HG03520 (cell line): ENCODE measurements around the gene LEKR1.

Experiments
- ATAC-seq: cut with Tn5 transposase; IDR thresholded peaks from one replicate; pipeline ENCODE4 v1.9.1; 2021; ENCODE audit warnings: mild to moderate bottlenecking, moderate library complexity; ENCODE audit not compliant: unreplicated experiment

The LEKR1 gene

DNA sequence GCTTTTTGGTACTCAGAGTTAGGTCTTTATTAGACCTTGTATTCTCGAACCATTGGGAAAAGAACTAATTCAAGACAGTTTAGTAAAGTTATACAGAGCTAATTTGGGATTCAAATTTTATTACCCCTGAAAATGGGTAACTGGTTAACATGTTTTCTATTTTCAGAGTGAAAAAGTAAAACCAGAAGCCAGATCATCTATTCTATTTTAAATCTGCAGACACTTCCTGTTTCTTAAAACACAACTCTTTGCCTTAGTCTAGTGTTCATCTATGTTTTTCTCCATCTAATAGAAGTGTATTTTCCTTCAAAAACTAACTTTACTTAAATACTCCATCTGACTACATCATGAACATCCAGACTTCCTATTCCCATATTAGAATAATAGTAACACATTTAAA is 220.4 kb downstream of the LEKR1 start:
- ATAC-seq = no peak

DNA sequence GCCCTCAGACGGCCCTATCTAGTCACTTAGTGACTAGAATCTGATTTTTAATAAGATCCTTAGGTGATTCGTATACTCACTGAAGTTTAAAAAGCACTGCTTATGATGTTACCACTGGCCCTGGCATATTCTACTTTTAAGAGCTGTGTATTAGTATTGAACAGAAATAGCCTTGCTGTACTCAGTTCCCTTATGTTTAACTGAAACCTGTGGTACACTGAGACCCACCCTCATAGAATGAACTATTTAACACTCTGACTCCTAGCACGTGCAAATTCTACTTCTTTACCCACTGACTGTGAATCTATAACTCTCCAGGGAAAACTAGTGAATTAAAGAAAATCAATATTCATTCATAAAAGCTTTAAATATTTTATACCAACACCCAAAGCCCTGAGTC is 224.9 kb downstream of the LEKR1 start:
- no peak for ATAC-seq

DNA sequence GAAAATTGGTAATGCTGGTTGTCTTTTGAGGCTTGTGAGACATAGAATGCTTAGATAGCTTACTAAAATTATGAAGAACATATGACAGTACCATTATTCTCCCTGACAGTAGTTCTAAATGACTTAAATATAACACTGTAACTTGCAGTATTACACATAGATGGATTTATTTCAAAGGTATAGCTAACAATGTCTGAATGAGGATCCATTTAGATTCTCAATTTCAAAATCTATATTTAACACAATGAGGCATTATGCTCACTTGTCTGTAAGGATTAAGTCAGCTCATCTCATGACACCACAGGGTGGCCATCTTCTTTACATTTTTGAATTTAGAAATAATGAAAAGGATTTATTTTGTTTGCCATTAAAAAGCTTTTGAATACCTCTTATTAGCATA is 225.4 kb downstream of the LEKR1 start:
- no peak for ATAC-seq

DNA sequence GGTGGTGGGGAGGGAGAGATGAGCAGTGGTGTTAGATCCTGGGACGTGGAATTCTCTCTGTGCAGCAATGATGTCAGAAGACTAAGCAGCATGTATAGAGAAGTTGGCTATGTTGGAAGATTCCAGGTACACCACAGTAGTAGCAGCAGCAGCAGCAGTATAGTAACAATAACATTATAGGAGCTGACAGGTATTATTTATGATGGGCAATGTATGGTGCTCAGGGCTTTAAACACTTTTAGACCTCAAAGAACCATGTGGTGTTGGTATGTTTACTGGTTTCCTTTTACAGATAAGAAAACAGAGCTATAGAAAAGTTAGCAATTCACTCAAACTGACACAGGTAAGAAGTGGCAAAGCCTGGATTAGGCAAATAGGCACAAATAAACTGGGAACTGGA is 229.9 kb downstream of the LEKR1 start:
- ATAC-seq = no peak

DNA sequence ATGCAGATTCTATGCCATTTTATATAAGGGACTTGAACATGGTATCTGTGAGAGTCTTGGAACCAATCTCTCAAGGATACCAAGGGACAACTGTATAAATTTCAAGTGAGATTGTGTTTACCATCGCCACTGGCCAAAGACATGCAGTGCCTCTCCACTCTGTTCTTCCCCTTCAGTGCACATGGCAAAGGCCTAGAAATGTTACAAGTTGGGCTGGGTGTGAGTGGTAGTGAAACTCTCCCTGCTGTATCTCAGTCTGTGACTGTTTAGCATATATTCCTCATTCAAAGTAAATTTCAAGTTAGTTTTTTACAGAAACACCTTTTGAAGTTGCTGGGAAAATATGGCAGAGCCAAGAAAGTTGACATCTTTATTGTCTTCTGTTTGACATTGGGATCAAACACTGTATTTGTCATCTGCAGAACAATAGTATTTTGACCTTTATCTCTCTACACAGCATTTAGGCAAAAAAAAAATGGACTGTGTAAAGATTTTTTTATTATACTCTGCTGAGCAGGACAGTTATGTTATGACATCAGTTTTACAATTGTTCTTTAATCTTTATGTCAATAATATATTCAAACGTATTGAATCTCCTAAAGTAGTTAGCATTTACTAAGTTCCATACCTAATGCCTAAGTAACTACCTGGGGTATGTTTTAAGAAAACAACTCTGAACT is 232.4 kb downstream of the LEKR1 start:
- no peak for ATAC-seq

DNA sequence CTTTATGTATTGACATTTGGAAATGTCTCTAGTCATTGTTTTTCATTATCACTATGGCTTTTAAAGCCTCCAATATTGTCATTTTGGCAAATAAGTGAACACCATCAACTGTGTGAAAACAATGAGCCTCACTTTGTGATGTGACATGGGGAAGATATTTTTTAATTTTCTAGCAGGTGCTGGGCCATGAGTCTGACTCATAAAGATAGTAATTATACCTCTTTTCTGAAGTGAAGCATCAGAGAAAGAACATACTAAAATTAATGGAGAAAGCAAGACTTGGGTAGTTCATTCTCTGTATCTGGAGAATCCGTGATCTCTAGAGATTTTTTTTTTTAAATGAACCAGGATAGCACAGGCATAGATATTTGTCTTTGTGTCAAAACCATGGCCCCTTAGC is 233.0 kb downstream of the LEKR1 start:
- peak; percentile 45 for ATAC-seq

DNA sequence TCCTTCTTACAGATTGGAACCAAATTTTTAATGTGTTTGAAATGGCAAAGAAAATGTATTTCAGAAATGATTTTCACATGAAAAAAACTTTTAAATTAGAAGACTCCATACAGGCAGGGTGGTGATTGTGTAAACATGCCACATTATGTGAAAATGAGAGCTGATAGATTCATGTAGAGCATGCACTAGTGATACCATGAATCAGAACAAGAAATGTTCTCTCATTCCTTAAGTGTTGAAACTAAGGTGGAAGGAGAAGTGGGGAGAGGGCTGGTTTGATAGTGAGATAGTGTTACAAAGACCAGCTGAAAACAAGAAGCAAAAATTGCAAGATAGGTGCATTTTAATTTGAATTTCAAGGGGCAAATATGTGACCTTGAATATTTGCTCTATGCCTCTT is 233.5 kb downstream of the LEKR1 start:
- ATAC-seq = peak; percentile 61

DNA sequence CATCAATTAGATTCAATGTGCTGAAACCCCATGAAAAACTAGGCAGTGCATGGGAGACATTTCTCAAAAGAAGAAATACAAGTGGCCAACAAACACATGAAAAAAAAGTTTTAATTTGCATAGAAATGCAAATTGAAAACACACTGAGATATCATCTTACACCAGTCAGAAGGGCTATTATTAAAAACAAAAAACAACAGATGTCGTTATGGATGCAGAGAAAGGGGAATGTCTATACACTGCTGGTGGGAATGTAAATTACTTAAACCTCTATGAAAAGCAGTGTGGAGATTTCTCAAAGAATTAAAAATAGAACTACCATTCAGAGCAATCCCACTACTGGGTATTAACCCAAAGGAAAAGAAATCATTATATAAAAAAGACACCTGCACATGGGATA is 235.1 kb downstream of the LEKR1 start:
- ATAC-seq = no peak

DNA sequence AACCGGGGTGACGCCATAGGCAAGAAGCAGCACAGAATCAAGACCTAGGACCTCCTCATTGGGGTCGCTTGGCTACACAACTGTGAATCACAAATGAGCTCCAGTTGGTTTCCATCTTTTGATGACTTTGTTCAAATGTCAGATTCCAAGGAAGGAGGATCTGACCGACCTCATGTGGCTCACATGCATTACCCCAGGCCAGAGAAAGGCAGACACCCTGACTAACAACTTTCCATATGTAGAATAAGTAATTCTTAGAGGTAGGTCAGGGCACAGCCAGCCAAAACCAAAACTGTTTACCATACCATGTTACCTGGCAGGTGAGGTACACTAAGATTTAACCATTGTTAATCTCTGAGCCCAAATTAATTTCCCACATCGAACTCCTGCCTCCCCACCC is 237.3 kb downstream of the LEKR1 start:
- no peak for ATAC-seq

DNA sequence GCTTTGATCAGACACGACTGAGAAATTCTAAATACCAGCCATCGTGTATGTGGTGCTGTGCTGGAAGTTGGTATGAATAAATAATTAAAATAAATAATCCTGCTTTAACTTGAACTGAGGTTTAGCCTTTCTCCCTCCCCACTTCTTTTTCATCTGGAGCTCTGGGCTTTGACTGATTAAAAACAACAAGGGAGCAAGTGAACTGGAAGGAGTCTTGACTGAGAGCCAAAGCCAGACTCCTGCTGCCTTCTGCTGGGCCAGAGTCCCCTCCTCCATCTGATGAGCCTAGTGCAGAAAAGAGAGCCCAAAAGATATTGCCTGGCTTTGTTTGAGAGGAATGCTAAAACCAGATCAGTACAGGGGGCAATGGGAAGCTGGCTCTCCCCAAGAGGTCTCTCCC is 237.8 kb downstream of the LEKR1 start:
- peak; percentile 2 for ATAC-seq

DNA sequence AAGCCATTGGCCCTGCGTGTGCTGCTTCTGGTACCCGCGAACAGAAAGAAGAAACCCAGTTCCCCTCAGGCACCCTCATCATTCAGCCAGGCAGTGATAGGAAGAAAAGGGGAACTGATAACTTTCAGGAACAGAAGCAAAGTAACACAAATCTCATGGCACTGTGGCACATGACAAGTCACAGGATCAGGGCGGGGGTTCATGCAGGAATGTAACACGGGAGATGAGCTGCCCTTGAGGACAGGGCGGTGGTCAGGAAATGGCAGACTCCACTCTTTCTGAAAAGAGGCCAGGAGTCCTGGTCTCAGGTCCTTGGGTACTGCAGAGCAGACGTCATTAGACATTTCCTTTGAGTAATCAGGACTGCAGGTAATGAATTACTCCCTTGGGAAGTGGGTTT is 238.2 kb downstream of the LEKR1 start:
- peak; percentile 68 for ATAC-seq

DNA sequence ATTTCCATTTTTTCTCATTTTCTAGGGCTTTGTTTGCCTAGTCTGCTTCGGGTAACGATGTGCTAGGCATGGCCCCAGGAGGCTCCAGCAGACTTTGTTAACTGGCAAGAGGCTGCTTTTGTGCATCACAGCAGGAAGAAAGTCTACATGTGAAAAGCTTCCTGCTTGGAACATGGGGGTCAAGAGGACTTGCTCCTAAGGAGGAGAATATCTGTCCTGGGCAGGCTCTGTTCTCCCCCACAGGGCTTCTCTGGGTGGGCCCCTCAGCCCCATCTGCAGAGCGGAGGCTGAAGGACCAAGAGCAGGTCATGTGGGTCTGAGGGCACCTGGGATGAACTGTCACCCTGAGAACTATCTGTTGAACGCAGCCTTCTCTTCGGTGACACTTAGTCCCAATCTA is 239.0 kb downstream of the LEKR1 start:
- no peak for ATAC-seq

DNA sequence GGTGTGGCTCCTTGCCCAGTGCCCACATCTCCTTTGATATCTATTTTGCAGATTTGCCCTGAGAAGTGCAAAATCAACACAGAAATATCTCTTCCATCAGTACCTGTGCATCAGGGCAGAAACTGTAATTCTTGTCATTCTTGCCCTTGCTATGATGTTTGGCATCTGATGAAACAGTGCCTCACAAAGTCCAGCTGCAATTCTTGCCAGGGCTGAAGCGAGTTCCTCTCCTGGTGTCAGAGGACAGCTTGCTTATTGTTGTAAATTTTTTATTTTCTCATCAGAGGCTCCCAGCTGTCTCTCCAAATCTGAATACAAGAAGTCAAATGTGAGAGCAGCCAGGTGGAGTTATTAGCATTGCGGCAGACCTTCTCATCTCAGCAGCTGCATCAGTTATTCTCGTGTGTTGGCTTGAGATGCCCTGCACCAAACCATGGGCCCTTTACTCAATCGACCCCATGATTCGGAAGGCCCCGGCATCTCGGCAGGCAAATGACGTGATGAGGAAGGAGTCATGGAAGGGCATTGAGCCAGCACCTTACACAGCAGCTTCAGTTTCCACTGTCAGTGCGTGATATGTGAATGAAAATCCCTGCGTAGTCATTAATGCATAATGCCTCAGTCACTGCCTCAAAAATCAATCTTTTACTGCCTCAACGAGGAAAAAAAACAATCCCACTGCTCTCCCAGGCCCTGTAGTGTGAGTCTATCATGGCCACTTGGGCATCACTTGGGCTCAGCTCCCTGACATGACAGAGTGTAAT is 240.4 kb downstream of the LEKR1 start:
- ATAC-seq = no peak

DNA sequence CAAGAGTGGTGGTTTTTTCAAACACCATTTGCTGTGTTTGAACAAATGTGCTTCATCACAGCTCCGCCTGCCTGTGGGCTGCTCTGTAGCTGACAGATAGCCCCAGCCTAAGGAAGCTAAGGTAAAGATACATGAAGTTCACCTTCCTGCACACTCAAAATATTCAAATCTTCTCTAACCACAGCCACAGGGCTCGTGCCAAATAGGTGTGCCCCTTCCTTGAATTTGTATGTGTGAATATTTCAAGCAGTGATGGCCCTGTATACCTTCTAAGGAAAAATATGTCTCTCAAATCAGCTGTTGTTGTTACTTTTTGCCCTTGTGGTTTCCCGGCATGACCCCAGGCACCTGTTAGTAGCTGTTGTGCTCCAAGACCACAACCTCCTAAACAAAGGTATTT is 241.0 kb downstream of the LEKR1 start:
- ATAC-seq = no peak

DNA sequence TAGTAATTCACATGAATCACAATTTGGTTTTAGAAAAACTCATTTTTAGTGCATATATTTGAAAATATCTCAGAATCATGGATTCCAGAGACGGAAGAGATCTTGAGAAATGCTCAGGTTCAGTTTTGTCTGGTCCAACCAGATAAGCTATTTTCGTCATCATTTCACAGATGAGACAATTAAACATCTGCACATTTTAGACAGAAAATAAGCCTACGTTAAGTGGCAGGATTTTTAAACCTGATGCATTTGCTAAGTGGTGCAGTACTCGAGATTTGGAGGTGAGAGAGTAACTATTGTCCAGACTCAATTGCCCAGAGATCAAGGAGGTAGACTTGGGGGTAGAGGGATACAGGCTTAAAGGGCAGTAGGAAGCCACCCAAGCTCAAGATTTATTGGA is 243.3 kb downstream of the LEKR1 start:
- ATAC-seq = no peak

DNA sequence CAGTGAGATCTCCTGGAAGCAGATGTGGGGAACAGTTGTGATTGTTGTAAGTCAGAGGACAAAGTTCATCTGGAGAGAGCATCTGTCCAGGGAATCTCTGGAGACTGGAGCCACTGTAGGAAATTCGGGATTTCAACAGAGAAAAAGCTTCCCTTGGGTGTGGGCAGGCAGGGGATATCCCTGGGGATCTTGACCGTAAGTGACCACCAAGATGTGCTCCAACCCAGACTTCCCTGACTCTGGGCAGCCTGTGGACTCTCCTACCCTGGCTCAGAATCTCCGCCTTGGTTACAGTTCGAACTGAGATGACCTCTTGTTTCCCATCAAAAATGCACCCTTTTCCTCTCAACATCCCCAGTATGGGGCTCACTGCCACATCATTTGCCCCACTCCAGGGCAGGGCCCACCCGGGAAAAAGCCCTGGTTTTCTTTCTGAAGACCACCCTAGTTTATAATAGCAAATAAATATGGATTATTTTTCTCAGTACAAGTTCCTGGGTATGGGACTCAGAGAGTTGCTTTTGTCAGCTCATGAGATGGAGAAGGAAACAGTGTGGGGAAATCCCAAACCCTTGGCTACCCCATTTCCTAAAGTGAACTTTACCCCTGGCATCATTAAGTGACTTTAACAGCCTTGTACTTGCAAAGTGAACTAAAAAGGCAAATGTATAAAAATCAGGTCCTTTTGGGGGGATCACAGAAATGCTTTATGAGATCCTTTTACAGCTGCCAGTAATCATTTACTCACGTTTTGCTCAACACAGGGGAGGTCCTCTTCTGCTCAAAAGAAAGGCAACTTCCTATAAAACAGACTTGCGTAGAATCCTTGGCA is 243.9 kb downstream of the LEKR1 start:
- ATAC-seq = no peak

DNA sequence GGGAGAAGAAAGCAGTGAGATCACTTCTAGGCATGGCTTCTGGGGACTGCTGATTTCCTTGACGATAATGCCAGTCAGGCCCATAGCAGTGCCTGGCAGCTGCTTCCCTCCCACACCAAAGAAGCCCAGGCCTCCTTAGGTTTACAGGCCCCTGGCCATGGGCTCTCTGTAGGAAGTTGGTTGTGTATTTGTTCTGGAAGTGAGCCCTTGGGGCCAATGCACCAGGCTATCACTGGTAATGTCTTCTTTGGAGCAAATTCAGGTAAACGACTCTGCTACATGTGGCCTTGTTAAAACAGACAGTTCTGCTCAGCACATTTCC is 244.5 kb downstream of the LEKR1 start:
- no peak for ATAC-seq

DNA sequence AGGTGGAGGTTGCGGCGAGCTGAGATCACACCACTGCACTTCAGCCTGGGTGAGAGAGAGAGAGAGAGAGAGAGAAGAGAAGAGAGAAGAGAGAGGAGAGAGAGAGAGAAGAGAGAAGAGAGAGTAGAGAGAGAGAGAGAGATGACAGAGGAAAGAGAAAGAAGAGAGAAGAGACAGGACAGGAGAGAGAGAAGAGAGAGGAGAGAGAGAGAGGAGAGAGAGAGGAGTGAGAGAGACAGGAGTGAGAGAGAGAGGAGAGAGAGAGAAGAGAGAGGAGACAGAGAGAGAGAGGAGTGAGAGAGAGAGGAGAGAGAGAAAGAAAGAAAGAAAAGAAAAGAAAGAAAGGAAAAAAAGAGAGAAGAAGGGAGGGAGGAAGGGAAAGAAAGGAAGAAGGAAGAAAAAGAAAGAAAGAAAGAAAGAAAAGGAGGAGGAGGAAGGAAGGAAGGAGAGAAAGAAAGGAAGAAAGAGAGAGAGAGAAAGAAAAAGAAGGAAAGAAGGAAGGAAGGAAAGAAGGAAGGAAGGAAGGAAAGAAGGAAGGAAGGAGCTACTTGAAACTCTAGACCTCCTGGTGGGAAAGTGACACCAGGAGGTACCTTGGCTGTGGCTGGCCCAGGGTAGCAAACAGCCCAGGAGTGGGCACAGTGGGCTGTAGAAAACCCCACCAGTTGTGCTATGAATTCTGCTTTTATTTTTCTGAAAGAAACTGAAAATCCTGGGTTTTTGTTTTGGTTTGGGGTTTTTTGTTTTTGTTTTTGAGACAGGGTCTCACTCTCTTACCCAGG is 245.8 kb downstream of the LEKR1 start:
- ATAC-seq = no peak

DNA sequence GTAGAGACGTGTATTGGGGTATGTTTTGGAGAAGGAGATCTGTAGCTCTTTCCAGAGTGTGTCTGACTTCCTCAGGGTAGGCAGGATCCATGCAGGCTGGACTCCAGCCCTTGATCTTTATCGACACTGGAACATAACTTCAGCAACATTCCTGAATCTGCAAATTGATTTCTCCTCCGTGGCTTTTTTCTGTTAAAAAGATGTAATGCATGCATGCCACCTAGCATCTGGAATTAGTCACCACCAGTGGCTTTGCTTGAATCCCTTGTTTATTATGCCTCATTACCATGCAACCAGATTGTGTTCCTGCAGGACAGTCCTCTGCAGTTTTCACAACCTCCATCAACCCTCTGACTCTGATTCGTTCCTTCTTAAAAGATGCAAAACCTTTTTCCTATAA is 247.7 kb downstream of the LEKR1 start:
- no peak for ATAC-seq

DNA sequence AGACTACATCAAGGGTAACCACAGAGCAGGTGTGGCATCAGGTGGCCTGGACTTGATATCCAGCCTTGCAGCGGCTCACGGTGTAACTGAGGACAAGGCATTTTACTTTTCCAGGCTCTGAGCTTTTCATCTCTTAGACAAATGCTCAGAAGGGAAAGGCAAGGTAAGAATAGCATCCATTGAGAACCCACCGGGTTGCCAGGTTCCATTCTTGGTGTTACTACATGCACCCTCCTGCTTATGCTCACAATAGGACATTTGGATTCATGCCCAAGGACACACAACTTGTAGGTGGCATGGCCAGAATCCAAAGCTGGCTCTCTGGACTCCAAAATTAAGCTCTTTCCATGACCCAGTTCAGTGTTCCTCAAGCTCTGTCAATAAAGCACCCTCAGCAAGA is 248.3 kb downstream of the LEKR1 start:
- ATAC-seq = no peak

DNA sequence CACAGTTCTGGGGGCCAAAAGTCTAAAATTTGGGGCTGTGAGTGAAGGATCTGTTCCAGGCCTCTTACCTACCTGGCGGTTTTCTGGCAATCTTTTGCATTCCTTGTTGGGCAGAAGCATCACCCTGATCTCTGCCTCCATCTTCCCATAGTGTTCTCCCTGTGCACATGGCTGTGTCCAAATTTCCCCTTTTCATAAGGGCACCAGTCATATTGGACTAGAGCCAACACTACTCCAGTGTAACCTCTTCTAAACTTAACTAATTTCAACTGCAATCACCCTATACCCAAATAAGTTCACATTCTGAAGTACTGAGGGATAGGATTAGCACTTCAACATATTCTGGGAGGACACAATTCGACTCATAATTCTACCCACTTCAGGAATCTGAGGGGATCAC is 248.8 kb downstream of the LEKR1 start:
- no peak for ATAC-seq
